CD4-positive, CD25-positive, alpha-beta regulatory T cell (primary cell): ENCODE measurements around the gene RPS21. TPM values are rescaled to one million over a fixed set of nuclear protein-coding genes. Genes with fewer than 3 reads are reported as not detected.

Experiments
- polyA plus RNA-seq, 4 donors: library from polyadenylated mRNA; unstranded; fragments of 300-500 nt; fragmentation: Illumina TruSeq; gene quantifications; one replicate each; pipeline ENCODE4 v1.2.3, GENCODE V29; 2021
- total RNA-seq: library from RNA; stranded (reverse); gene quantifications from one replicate; pipeline ENCODE4 v1.2.3, GENCODE V29; 2022

The RPS21 gene
- total and polyA plus RNA-seq, 5 donors from 2014 or later = 1,945 to 3,094 (median 2,256) TPM

Other genes with a start within 250 kb of the RPS21 start
- 172 TPM for gene PSMA7, start 243.7 kb upstream of the RPS21 start, total RNA-seq
- 100 to 1,000 TPM; 512 to 670 (median 608) TPM for gene PSMA7, start 243.7 kb upstream of the RPS21 start, polyA plus RNA-seq
- gene SS18L1, start 243.3 kb upstream of the RPS21 start, total RNA-seq = 21.0 TPM
- gene SS18L1, start 243.3 kb upstream of the RPS21 start, polyA plus RNA-seq = under 1 TPM; 0.39 to 0.98 (median 0.73) TPM
- gene MTG2, start 204.1 kb upstream of the RPS21 start, total RNA-seq = 17.5 TPM
- gene MTG2, start 204.1 kb upstream of the RPS21 start, polyA plus RNA-seq = 10 to 100 TPM; 18.7 to 23.6 (median 20.4) TPM
- not detected for gene HRH3, start 166.8 kb upstream of the RPS21 start, total RNA-seq
- gene HRH3, start 166.8 kb upstream of the RPS21 start, polyA plus RNA-seq = not detected
- gene OSBPL2, start 148.6 kb upstream of the RPS21 start, total RNA-seq = 85.2 TPM
- 10 to 100 TPM; 19.3 to 23.3 (median 22.0) TPM for gene OSBPL2, start 148.6 kb upstream of the RPS21 start, polyA plus RNA-seq
- 67.9 TPM for gene ADRM1, start 84.1 kb upstream of the RPS21 start, total RNA-seq
- 100 to 1,000 TPM in 3 of 4 donors, 10 to 100 TPM in 1; 89.4 to 117 (median 103) TPM for gene ADRM1, start 84.1 kb upstream of the RPS21 start, polyA plus RNA-seq
- 0.91 TPM for gene LAMA5, start 19.8 kb upstream of the RPS21 start, total RNA-seq
- gene LAMA5, start 19.8 kb upstream of the RPS21 start, polyA plus RNA-seq = under 1 TPM in 1 of 4 donors, not detected in 3; 0.30 TPM
- 7.0 TPM for gene CABLES2, start 20.2 kb downstream of the RPS21 start, total RNA-seq
- gene CABLES2, start 20.2 kb downstream of the RPS21 start, polyA plus RNA-seq = 1 to 10 TPM in 2 of 4 donors, under 1 TPM in 2; 0.49 to 1.7 (median 1.1) TPM
- not detected for gene RBBP8NL, start 40.4 kb downstream of the RPS21 start, total RNA-seq
- not detected for gene RBBP8NL, start 40.4 kb downstream of the RPS21 start, polyA plus RNA-seq
- not detected for gene GATA5, start 88.9 kb downstream of the RPS21 start, total RNA-seq
- not detected for gene GATA5, start 88.9 kb downstream of the RPS21 start, polyA plus RNA-seq